Hepatocyte (in vitro differentiated cells): ENCODE results near the gene ZFAND4. TPM values are rescaled to one million over a fixed set of nuclear protein-coding genes. Genes with fewer than 3 reads are reported as not detected.

Source experiments
- DNase-seq: peaks from one replicate; pipeline ENCODE4 v3.0.0-alpha.2; 2016; ENCODE audit warnings: low spot score
- H2AFZ ChIP-seq: fragments of 200-600 bp; sonication (generic); 2 replicates; pipeline ENCODE4 v1.6.0; 2016; ENCODE audit warnings: antibody characterized with exemption, mild to moderate bottlenecking
- H3K27ac ChIP-seq: fragments of 200-600 bp; sonication (generic); 2 replicates; pipeline ENCODE4 v1.5.1; 2016; ENCODE audit warnings: mild to moderate bottlenecking
- H3K27me3 ChIP-seq: fragments of 200-600 bp; sonication (generic); 2 replicates; pipeline ENCODE4 v1.6.1; 2016
- H3K36me3 ChIP-seq: fragments of 200-600 bp; sonication (generic); replicated peaks from 2 replicates; pipeline ENCODE4 v1.5.1; 2016; ENCODE audit warnings: low read depth; ENCODE audit not compliant: insufficient read depth
- H3K4me1 ChIP-seq: fragments of 200-600 bp; sonication (generic); 2 replicates; pipeline ENCODE4 v1.5.1; 2016; ENCODE audit warnings: mild to moderate bottlenecking, moderate library complexity; ENCODE audit not compliant: insufficient read depth
- H3K4me2 ChIP-seq: fragments of 200-600 bp; sonication (generic); 2 replicates; pipeline ENCODE4 v1.6.0; 2016
- H3K4me3 ChIP-seq: fragments of 200-600 bp; sonication (generic); 2 replicates; pipeline ENCODE4 v1.5.1; 2016; ENCODE audit warnings: mild to moderate bottlenecking
- H3K79me2 ChIP-seq: fragments of 200-600 bp; sonication (generic); 2 replicates; pipeline ENCODE4 v1.6.0; 2017; ENCODE audit warnings: mild to moderate bottlenecking
- H3K9me2 ChIP-seq: fragments of 200-600 bp; sonication (generic); replicated peaks from 2 replicates; pipeline ENCODE4 v1.6.0; 2017; ENCODE audit warnings: mild to moderate bottlenecking; ENCODE audit not compliant: insufficient read depth
- H3K9me3 ChIP-seq: fragments of 200-600 bp; sonication (generic); 2 replicates; pipeline ENCODE4 v1.5.1; 2016; ENCODE audit warnings: low read depth, mild to moderate bottlenecking
- H4K20me1 ChIP-seq: fragments of 200-600 bp; sonication (generic); 2 replicates; pipeline ENCODE4 v1.6.0; 2016; ENCODE audit warnings: mild to moderate bottlenecking; ENCODE audit not compliant: insufficient read depth, poor library complexity, severe bottlenecking
- CTCF ChIP-seq: fragments of 200-600 bp; sonication (generic); IDR thresholded peaks from 2 replicates; pipeline ENCODE4 v1.5.1; 2016; ENCODE audit warnings: antibody characterized with exemption, mild to moderate bottlenecking; ENCODE audit not compliant: poor library complexity
- EZH2 ChIP-seq: fragments of 200-600 bp; sonication (generic); IDR thresholded peaks from 2 replicates; pipeline ENCODE4 v1.6.1; 2016; ENCODE audit warnings: antibody characterized with exemption, mild to moderate bottlenecking, borderline replicate concordance
- EZH2phosphoT487 ChIP-seq: fragments of 200-600 bp; sonication (generic); IDR thresholded peaks from one replicate; pipeline ENCODE4 v1.6.1; 2018; ENCODE audit warnings: antibody characterized with exemption, mild to moderate bottlenecking, low read depth, moderate library complexity; ENCODE audit not compliant: unreplicated experiment, severe bottlenecking
- WGBS: methylation state at CpG from one replicate; pipeline ENCODE4 v1.1.6; 2016; ENCODE audit warnings: low lambda C conversion rate; ENCODE audit errors: missing lambda C conversion rate; 5-methylcytosine and 5-hydroxymethylcytosine counted together
- polyA plus RNA-seq: library from polyadenylated mRNA; unstranded; fragments of >200 nt; fragmentation: Nextera tagmentation; extraction: Ambion mirVana; gene quantifications from 2 replicates; pipeline ENCODE4 v1.2.1, GENCODE V29; 2016
- total RNA-seq: library from RNA; depleted of rRNA; stranded (reverse); fragments of >200 nt; gene quantifications from 2 replicates; pipeline ENCODE4 v1.2.3, GENCODE V29; 2014

The ZFAND4 gene
- total and polyA plus RNA-seq, 2 experiments from 2014 or later, result 8.6 to 12.7 TPM

GRCh38 chr10:45581582-45582385 lies 90.8 kb downstream of the ZFAND4 start:
- Histone ChIP-seq H3K27ac (no peak overlapping the region), H3K9me3 (no peaks in the 10 kb centered on the region), H3K36me3 (no peaks in the 10 kb centered on the region), H3K79me2 (peaks cover 52% of the 10 kb centered on the region), H3K4me2 (no peak overlapping the region), H3K9me2 (no peaks in the 10 kb centered on the region), H3K27me3 (no peaks in the 10 kb centered on the region), H4K20me1 (no peaks in the 10 kb centered on the region), H2AFZ (no peak overlapping the region), H3K4me3 (no peak overlapping the region), H3K4me1 (peaks cover 4% of the 10 kb centered on the region)
- WGBS, result 73% methylated on average over 3 of the region's 3 CpGs
- DNase-seq, result no peak
- TF ChIP-seq CTCF (no peak), EZH2 (no peak), EZH2phosphoT487 (no peak)

- Histone ChIP-seq H3K79me2 (peaks cover 46% of the 10 kb centered on the region), H3K27me3 (no peaks in the 10 kb centered on the region), H3K9me2 (no peaks in the 10 kb centered on the region), H3K9me3 (no peaks in the 10 kb centered on the region), H3K4me2 (no peak overlapping the region), H3K4me3 (no peak overlapping the region), H3K27ac (no peak overlapping the region), H3K4me1 (peaks cover 8% of the 10 kb centered on the region), H2AFZ (no peak overlapping the region), H3K36me3 (no peaks in the 10 kb centered on the region), H4K20me1 (no peaks in the 10 kb centered on the region)
- no peak for DNase-seq
- TF ChIP-seq EZH2phosphoT487 (no peak), EZH2 (no peak), CTCF (no peak)
Measured at GRCh38 chr10:45581216-45581549, 91.4 kb downstream of the ZFAND4 start.

- H3K4me3 ChIP-seq, result no peak overlapping the region
- no peaks in the 10 kb centered on the region for H3K36me3 ChIP-seq
- peaks cover 44% of the 10 kb centered on the region for H3K79me2 ChIP-seq
- no peaks in the 10 kb centered on the region for H4K20me1 ChIP-seq
- WGBS, result 80% methylated on average over 8 of the region's 8 CpGs
- no peaks in the 10 kb centered on the region for H3K9me3 ChIP-seq
- H3K27me3 ChIP-seq, result no peaks in the 10 kb centered on the region
- TF ChIP-seq EZH2phosphoT487 (no peak), EZH2 (no peak), CTCF (no peak)
- no peaks in the 10 kb centered on the region for H3K9me2 ChIP-seq
- no peak for DNase-seq
- peaks cover 9% of the 10 kb centered on the region for H3K4me1 ChIP-seq
- no peak overlapping the region for H3K27ac ChIP-seq
- no peak overlapping the region for H2AFZ ChIP-seq
- no peak overlapping the region for H3K4me2 ChIP-seq
Measured at GRCh38 chr10:45580371-45581215, 92.0 kb downstream of the ZFAND4 start.
